Neural cell (in vitro differentiated cells): ENCODE measurements around the gene ATP8B4.

ENCODE experiments used
- EP300 ChIP-seq: fragments of 450-650 bp; conservative IDR thresholded peaks from 2 replicates; pipeline ENCODE4 v1.6.1; 2014; ENCODE audit warnings: antibody characterized with exemption, mild to moderate bottlenecking, moderate library complexity; ENCODE audit not compliant: poor library complexity, severe bottlenecking
- EZH2 ChIP-seq: fragments of 200-600, 300-800 bp; shearing (Covaris generic), sonication (generic); IDR thresholded peaks from 2 replicates; pipeline ENCODE4 v1.6.1; 2014; ENCODE audit warnings: antibody characterized with exemption, low read length, borderline replicate concordance, mild to moderate bottlenecking; ENCODE audit not compliant: insufficient read depth, poor library complexity, severe bottlenecking
- MXI1 ChIP-seq: fragments of 450-650 bp; conservative IDR thresholded peaks from 2 replicates; pipeline ENCODE4 v1.6.1; 2014; ENCODE audit warnings: antibody characterized with exemption, mild to moderate bottlenecking; ENCODE audit not compliant: poor library complexity, severe bottlenecking
- POLR2AphosphoS5 ChIP-seq: IDR thresholded peaks from 2 replicates; pipeline ENCODE4 v1.6.1; 2012
- RAD21 ChIP-seq: fragments of 450-650 bp; conservative IDR thresholded peaks from 2 replicates; pipeline ENCODE4 v1.6.1; 2014; ENCODE audit warnings: antibody characterized with exemption, mild to moderate bottlenecking, moderate library complexity
- SMC3 ChIP-seq: fragments of 450-650 bp; conservative IDR thresholded peaks from 2 replicates; pipeline ENCODE4 v1.6.1; 2014; ENCODE audit warnings: antibody characterized with exemption, mild to moderate bottlenecking, moderate library complexity; ENCODE audit not compliant: poor library complexity
- TAF1 ChIP-seq: IDR thresholded peaks from 2 replicates; pipeline ENCODE4 v1.6.1; 2012; ENCODE audit warnings: low read depth
- TF ChIP-seq, protein P1 (sequence below): fragments of 450-650 bp; IDR thresholded peaks from 2 replicates; pipeline ENCODE4 v1.5.1; 2014; ENCODE audit warnings: antibody characterized with exemption, mild to moderate bottlenecking, moderate library complexity; ENCODE audit not compliant: poor library complexity, severe bottlenecking
- TF ChIP-seq, protein P2 (sequence below): IDR thresholded peaks from 2 replicates; pipeline ENCODE4 v1.6.1; 2012; ENCODE audit warnings: borderline replicate concordance

DNA sequence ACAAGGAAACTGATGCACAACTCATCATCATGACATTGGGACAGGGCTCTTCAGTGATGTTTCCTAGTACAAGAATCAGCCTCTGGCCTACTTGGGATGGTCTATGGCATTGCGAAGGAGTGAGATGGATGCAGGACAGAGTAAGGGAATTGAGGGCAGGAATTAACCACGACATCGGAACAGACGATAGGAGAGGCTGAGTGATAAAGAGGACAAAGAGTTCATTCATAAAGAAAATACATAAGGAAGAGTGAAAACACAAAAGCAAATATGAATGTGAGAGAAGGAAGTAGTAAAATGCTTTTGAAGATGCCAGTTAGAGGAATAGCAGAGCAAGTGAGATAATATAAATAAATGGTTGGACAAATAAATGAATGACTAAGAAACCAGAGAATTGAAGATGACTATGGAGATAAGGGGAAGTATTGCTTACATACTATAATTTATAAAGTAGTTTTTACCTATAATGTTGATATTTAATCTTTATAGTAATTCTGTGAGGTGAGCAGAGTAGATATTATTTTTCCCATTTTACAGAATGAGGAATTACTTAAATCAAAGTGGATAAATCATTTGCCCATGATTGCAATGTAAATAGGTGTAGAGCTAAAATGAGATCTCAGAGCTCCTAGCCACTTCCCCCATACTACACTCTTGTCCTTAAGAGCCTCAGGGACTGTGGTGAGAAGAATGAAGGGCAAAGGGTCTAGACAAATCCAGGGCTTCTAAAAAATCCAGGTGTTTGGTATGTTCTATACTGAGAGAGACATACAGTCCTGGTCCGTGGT lies 294.9 kb downstream of the ATP8B4 start:
- TF ChIP-seq EP300: no peak
- TF ChIP-seq, protein P1, sequence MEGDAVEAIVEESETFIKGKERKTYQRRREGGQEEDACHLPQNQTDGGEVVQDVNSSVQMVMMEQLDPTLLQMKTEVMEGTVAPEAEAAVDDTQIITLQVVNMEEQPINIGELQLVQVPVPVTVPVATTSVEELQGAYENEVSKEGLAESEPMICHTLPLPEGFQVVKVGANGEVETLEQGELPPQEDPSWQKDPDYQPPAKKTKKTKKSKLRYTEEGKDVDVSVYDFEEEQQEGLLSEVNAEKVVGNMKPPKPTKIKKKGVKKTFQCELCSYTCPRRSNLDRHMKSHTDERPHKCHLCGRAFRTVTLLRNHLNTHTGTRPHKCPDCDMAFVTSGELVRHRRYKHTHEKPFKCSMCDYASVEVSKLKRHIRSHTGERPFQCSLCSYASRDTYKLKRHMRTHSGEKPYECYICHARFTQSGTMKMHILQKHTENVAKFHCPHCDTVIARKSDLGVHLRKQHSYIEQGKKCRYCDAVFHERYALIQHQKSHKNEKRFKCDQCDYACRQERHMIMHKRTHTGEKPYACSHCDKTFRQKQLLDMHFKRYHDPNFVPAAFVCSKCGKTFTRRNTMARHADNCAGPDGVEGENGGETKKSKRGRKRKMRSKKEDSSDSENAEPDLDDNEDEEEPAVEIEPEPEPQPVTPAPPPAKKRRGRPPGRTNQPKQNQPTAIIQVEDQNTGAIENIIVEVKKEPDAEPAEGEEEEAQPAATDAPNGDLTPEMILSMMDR: no peak
- no peak for TF ChIP-seq POLR2AphosphoS5
- TF ChIP-seq EZH2: no peak
- TF ChIP-seq SMC3: no peak
- TF ChIP-seq RAD21: no peak
- TF ChIP-seq, protein P2, sequence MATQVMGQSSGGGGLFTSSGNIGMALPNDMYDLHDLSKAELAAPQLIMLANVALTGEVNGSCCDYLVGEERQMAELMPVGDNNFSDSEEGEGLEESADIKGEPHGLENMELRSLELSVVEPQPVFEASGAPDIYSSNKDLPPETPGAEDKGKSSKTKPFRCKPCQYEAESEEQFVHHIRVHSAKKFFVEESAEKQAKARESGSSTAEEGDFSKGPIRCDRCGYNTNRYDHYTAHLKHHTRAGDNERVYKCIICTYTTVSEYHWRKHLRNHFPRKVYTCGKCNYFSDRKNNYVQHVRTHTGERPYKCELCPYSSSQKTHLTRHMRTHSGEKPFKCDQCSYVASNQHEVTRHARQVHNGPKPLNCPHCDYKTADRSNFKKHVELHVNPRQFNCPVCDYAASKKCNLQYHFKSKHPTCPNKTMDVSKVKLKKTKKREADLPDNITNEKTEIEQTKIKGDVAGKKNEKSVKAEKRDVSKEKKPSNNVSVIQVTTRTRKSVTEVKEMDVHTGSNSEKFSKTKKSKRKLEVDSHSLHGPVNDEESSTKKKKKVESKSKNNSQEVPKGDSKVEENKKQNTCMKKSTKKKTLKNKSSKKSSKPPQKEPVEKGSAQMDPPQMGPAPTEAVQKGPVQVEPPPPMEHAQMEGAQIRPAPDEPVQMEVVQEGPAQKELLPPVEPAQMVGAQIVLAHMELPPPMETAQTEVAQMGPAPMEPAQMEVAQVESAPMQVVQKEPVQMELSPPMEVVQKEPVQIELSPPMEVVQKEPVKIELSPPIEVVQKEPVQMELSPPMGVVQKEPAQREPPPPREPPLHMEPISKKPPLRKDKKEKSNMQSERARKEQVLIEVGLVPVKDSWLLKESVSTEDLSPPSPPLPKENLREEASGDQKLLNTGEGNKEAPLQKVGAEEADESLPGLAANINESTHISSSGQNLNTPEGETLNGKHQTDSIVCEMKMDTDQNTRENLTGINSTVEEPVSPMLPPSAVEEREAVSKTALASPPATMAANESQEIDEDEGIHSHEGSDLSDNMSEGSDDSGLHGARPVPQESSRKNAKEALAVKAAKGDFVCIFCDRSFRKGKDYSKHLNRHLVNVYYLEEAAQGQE: no peak
- no peak for TF ChIP-seq TAF1
- no peak for TF ChIP-seq MXI1
